CD14-positive monocyte (primary cell): ENCODE data around the gene FBXO34. TPM values are rescaled to one million over a fixed set of nuclear protein-coding genes. Genes with fewer than 3 reads are reported as not detected.

Experiments
- DNase-seq, 3 donors: peaks; one replicate each; pipeline ENCODE4 v3.0.0-alpha.2; 2011 to 2022
- H2AFZ ChIP-seq: 2 replicates; pipeline ENCODE4 v1.6.0; 2012; ENCODE audit warnings: mild to moderate bottlenecking, low read depth, low read length, inconsistent platforms; ENCODE audit not compliant: insufficient read depth, poor library complexity, severe bottlenecking
- H3K27ac ChIP-seq, 2 donors: 1 replicate in 1 of 2; 2 replicates in 1 of 2; pipeline ENCODE4 v1.5.1; 2012 to 2013; ENCODE audit warnings: low read length in 2 of 2, control low read depth in 1 of 2, inconsistent platforms in 1 of 2, low read depth in 1 of 2, mild to moderate bottlenecking in 1 of 2
- H3K27me3 ChIP-seq, 2 donors: one replicate each; pipeline versions ENCODE4 v1.6.0 to v1.6.1; 2011 to 2013; ENCODE audit warnings: low read length in 2 of 2; ENCODE audit not compliant: control insufficient read depth in 2 of 2, insufficient read depth in 2 of 2
- H3K36me3 ChIP-seq, 2 donors: replicated peaks in 1 of 2; 1 replicate in 1 of 2; 2 replicates in 1 of 2; pipeline versions ENCODE4 v1.5.1 to v1.6.1; 2012 to 2013; ENCODE audit warnings: low read length in 2 of 2, control low read depth in 1 of 2, inconsistent platforms in 1 of 2, mild to moderate bottlenecking in 1 of 2; ENCODE audit not compliant: insufficient read depth in 2 of 2, control insufficient read depth in 1 of 2
- H3K4me1 ChIP-seq, 2 donors: 1 replicate in 1 of 2; 2 replicates in 1 of 2; pipeline versions ENCODE4 v1.5.1 to v1.6.1; 2012 to 2013; ENCODE audit warnings: low read length in 2 of 2, control low read depth in 1 of 2, inconsistent platforms in 1 of 2, mild to moderate bottlenecking in 1 of 2, moderate library complexity in 1 of 2; ENCODE audit not compliant: insufficient read depth in 2 of 2, control insufficient read depth in 1 of 2
- H3K4me2 ChIP-seq: replicated peaks from 2 replicates; pipeline ENCODE3; 2012; ENCODE audit warnings: low read length, moderate library complexity, mild to moderate bottlenecking; ENCODE audit not compliant: poor library complexity, severe bottlenecking; ENCODE audit errors: extremely low read depth
- H3K4me3 ChIP-seq, 3 experiments: fragments of 200-600 bp in 1 of 3; sonication (generic) in 1 of 3; replicated peaks in 1 of 3; 1 replicate in 2 of 3; 2 replicates in 1 of 3; pipeline ENCODE4 v1.5.1; 2011 to 2013; ENCODE audit warnings: low read length in 3 of 3, mild to moderate bottlenecking in 3 of 3, control low read depth in 2 of 3, low read depth in 2 of 3, inconsistent platforms in 1 of 3, moderate library complexity in 1 of 3
- H3K79me2 ChIP-seq: 2 replicates; pipeline ENCODE4 v1.6.0; 2012; ENCODE audit warnings: mild to moderate bottlenecking, control low read depth, inconsistent platforms, low read length, moderate library complexity; ENCODE audit not compliant: insufficient read depth
- H3K9ac ChIP-seq: 2 replicates; pipeline ENCODE4 v1.6.0; 2017; ENCODE audit warnings: low read length, mild to moderate bottlenecking; ENCODE audit not compliant: insufficient read depth, poor library complexity, severe bottlenecking
- H3K9me3 ChIP-seq, 2 donors: replicated peaks in 1 of 2; 1 replicate in 1 of 2; 2 replicates in 1 of 2; pipeline versions ENCODE4 v1.5.1 to v1.6.1; 2012 to 2013; ENCODE audit warnings: low read length in 2 of 2, control low read depth in 1 of 2; ENCODE audit not compliant: control insufficient read depth in 1 of 2, insufficient read depth in 1 of 2
- H4K20me1 ChIP-seq: 2 replicates; pipeline ENCODE4 v1.6.0; 2012; ENCODE audit warnings: mild to moderate bottlenecking, low read length, control low read depth, moderate library complexity; ENCODE audit not compliant: insufficient read depth
- H3K27ac Mint-ChIP-seq, 7 donors: one replicate each; pipeline ENCODE4 v1.8.0; 2020; ENCODE audit warnings: mild to moderate bottlenecking in 7 of 7, mixed read lengths in 7 of 7, moderate library complexity in 6 of 7, inconsistent platforms in 2 of 7
- H3K27me3 Mint-ChIP-seq, 3 donors: one replicate each; pipeline ENCODE4 v1.8.0; 2021 to 2022; ENCODE audit warnings: low read depth in 3 of 3, mild to moderate bottlenecking in 3 of 3, mixed read lengths in 3 of 3, moderate library complexity in 3 of 3, inconsistent platforms in 1 of 3
- H3K36me3 Mint-ChIP-seq, 2 donors: one replicate each; pipeline ENCODE4 v1.8.0; 2020; ENCODE audit warnings: mixed read lengths in 2 of 2, inconsistent platforms in 1 of 2, mild to moderate bottlenecking in 1 of 2
- H3K4me1 Mint-ChIP-seq: one replicate; pipeline ENCODE4 v1.8.0; 2020; ENCODE audit warnings: mild to moderate bottlenecking, mixed read lengths
- H3K4me3 Mint-ChIP-seq, 2 donors: one replicate each; pipeline ENCODE4 v1.8.0; 2020; ENCODE audit warnings: mild to moderate bottlenecking in 2 of 2, mixed read lengths in 2 of 2, moderate library complexity in 1 of 2
- H3K9me3 Mint-ChIP-seq, 7 donors: one replicate each; pipeline ENCODE4 v1.8.0; 2020 to 2022; ENCODE audit warnings: mixed read lengths in 7 of 7, mild to moderate bottlenecking in 6 of 7, moderate library complexity in 6 of 7, inconsistent platforms in 2 of 7
- WGBS: methylation state at CpG from one replicate; pipeline ENCODE4 v1.1.5; 2013; ENCODE audit warnings: missing lambda C conversion rate; ENCODE audit not compliant: insufficient coverage; 5-methylcytosine and 5-hydroxymethylcytosine counted together
- intact Hi-C, 2 donors: fragments of 100-400 bp; cut with micrococcal nuclease; formaldehyde crosslinking; loops; one replicate each; pipeline versions ENCODE4 v1.15.0 to v1.15.1; 2023
- polyA plus RNA-seq, 3 donors: library from polyadenylated mRNA; depleted of rRNA in 1 of 3; unstranded in 2 of 3; stranded (reverse) in 1 of 3; fragments of 300-500 nt in 2 of 3; fragments of >200 nt in 1 of 3; fragmentation: Illumina TruSeq in 2 of 3; gene quantifications; 1 replicate in 2 of 3; 2 replicates in 1 of 3; pipeline ENCODE4 v1.2.3, GENCODE V29; 2012 to 2021
- TF ChIP-seq, protein P1 (sequence below): fragments of 200-600 bp; IDR thresholded peaks from one replicate; pipeline ENCODE4 v1.8.0; 2022; ENCODE audit warnings: antibody characterized with exemption, mild to moderate bottlenecking

FBXO34 gene
- polyA plus RNA-seq, 3 donors = 10.3 to 18.1 (median 17.3) TPM

DNA sequence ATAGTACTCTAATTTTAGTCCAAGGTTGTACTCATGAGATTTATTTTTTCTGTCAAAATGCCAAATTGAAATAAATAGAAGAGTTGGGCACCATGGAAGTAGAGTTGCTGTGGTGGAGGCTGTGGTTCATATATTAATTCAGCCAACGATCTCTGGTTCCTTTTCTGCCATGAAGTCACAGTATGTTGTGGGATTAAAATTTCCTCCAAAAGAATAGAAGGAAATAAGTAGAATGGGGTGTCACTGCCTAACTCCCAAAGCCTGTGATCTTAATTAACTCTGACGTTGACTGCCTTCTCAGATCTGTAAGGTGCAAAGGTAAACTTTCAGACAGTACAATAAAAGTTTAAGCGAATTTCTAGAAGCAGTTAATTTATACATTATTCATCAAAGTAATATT is 37.6 kb upstream of the FBXO34 start:
- no peak overlapping the region for H3K4me3 Mint-ChIP-seq
- intact Hi-C loops = no loop called here
- peaks cover 7 to 18% (median 13%) of the 10 kb centered on the region in 7 donors for H3K9me3 Mint-ChIP-seq
- TF ChIP-seq, protein P1, sequence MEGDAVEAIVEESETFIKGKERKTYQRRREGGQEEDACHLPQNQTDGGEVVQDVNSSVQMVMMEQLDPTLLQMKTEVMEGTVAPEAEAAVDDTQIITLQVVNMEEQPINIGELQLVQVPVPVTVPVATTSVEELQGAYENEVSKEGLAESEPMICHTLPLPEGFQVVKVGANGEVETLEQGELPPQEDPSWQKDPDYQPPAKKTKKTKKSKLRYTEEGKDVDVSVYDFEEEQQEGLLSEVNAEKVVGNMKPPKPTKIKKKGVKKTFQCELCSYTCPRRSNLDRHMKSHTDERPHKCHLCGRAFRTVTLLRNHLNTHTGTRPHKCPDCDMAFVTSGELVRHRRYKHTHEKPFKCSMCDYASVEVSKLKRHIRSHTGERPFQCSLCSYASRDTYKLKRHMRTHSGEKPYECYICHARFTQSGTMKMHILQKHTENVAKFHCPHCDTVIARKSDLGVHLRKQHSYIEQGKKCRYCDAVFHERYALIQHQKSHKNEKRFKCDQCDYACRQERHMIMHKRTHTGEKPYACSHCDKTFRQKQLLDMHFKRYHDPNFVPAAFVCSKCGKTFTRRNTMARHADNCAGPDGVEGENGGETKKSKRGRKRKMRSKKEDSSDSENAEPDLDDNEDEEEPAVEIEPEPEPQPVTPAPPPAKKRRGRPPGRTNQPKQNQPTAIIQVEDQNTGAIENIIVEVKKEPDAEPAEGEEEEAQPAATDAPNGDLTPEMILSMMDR = no peak
- no peak overlapping the region for H2AFZ ChIP-seq
- no peak overlapping the region for H3K27ac Mint-ChIP-seq
- H3K27ac ChIP-seq = no peak overlapping the region
- H4K20me1 ChIP-seq = no peaks in the 10 kb centered on the region
- H3K9me3 ChIP-seq = peaks cover 10 to 16% of the 10 kb centered on the region in 2 donors
- H3K36me3 Mint-ChIP-seq = no peaks in the 10 kb centered on the region
- peaks cover 7 to 9% of the 10 kb centered on the region in 2 donors for H3K4me1 ChIP-seq
- peaks cover 12% of the 10 kb centered on the region for H3K4me1 Mint-ChIP-seq
- peaks cover 0 to 2% (median 2%) of the 10 kb centered on the region in 3 donors for H3K27me3 Mint-ChIP-seq
- no peak overlapping the region for H3K4me3 ChIP-seq
- no CpG with 5 or more reads among the region's 3 CpGs for WGBS
- no peak for DNase-seq
- H3K4me2 ChIP-seq = no peak overlapping the region
- H3K36me3 ChIP-seq = no peaks in the 10 kb centered on the region
- H3K27me3 ChIP-seq = no peaks in the 10 kb centered on the region
- no peaks in the 10 kb centered on the region for H3K79me2 ChIP-seq
- no peak overlapping the region for H3K9ac ChIP-seq

GRCh38 chr14:55238019-55238680 is 33.1 kb upstream of the FBXO34 start:
- no peaks in the 10 kb centered on the region for H4K20me1 ChIP-seq
- intact Hi-C loops = no loop called here
- TF ChIP-seq, protein P1 = no peak
- peaks cover 12% of the 10 kb centered on the region for H3K4me1 Mint-ChIP-seq
- H3K4me3 Mint-ChIP-seq = peak overlapping the region in 1 of 2 donors; percentile 49
- H3K9me3 Mint-ChIP-seq = peaks cover 7 to 16% (median 12%) of the 10 kb centered on the region in 7 donors
- no peaks in the 10 kb centered on the region for H3K79me2 ChIP-seq
- peak overlapping the region in 1 of 3 experiments; percentile 49 for H3K4me3 ChIP-seq
- H3K36me3 ChIP-seq = no peaks in the 10 kb centered on the region
- peak overlapping the region in 1 of 2 donors; percentile 16 for H3K27ac ChIP-seq
- H3K9me3 ChIP-seq = peaks cover 5 to 16% of the 10 kb centered on the region in 2 donors
- no peak overlapping the region for H2AFZ ChIP-seq
- peaks cover 7 to 9% of the 10 kb centered on the region in 2 donors for H3K4me1 ChIP-seq
- peak overlapping the region; percentile 35 for H3K4me2 ChIP-seq
- H3K27me3 ChIP-seq = peaks cover 3 to 9% of the 10 kb centered on the region in 2 donors
- WGBS = 30% methylated on average over 2 of the region's 12 CpGs
- H3K9ac ChIP-seq = no peak overlapping the region
- peaks cover 0 to 19% (median 5%) of the 10 kb centered on the region in 3 donors for H3K27me3 Mint-ChIP-seq
- peak overlapping the region in 6 of 7 donors; percentile 21 to 79 (median 76) for H3K27ac Mint-ChIP-seq
- peak; percentile 63 to 69 (median 63) for DNase-seq
- H3K36me3 Mint-ChIP-seq = no peaks in the 10 kb centered on the region
